NCI-H146 (cell line): ENCODE data around the gene JUNB.
"Not testable (repeated sequence)": the region's sequence is repeated elsewhere in the genome, so short reads cannot be mapped to it uniquely, and the experiment has no call there.

Source experiments
- DNase-seq: peaks from one replicate; lab custom pipeline; 2025; lab: John Stamatoyannopoulos, UW

JUNB gene

DNA sequence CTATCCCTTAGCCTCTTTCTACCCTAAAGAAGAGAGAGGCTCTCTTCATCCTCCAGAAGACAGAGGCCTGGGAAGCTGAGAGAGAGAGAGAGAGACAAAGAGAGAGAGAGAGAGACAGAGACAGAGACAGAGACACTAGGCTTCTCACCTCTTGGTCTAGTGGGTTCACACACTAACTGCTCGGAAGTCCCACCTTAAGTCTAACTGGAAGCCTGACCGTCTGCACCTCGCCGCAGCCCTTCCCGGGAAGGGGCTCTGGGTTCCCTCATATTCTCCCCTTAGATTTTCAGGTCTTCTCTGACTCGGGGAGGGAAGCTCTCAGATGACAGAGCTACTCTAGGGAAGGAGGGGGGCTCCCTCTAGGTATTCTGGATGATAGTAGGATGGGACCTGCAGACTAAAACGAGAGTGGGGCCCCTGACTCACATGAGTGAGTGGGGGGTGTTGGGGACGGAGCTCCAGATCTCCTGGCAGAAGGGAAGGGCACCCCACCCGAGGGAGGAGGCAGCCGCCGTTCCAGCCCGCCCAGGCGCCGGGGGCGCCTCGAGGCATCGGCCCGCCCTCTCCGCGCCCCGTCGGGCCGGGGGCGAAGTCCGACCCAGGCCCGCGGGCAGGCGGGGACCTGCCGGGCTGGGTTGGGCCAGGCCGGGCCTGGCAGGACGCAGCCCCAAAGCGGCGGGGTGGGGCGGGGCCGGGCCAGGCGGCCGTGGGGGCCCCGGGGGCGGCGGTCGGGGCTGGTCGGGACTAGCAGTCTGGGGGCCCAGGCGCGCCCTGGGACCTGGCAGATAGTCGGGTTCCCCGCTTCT is 2.0 kb upstream of the JUNB start:
- peak; percentile 81 for DNase-seq

GRCh38 chr19:12789904-12790619 is 1.2 kb upstream of the JUNB start:
- DNase-seq: peak; percentile 99

GRCh38 chr19:12790628-12791344 is 500 bp upstream of the JUNB start:
- no peak for DNase-seq

- DNase-seq: peak; percentile 89
Measured at GRCh38 chr19:12792051-12792852, 966 bp downstream of the JUNB start.

DNA sequence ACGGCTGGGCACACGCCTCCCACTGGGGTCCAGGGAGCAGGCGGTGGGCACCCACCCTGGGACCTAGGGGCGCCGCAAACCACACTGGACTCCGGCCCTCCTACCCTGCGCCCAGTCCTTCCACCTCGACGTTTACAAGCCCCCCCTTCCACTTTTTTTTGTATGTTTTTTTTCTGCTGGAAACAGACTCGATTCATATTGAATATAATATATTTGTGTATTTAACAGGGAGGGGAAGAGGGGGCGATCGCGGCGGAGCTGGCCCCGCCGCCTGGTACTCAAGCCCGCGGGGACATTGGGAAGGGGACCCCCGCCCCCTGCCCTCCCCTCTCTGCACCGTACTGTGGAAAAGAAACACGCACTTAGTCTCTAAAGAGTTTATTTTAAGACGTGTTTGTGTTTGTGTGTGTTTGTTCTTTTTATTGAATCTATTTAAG is 1.6 kb downstream of the JUNB start:
- peak; percentile 70 for DNase-seq

- DNase-seq: peak; percentile 95
Measured at GRCh38 chr19:12793290-12794195, 2.3 kb downstream of the JUNB start.

DNA sequence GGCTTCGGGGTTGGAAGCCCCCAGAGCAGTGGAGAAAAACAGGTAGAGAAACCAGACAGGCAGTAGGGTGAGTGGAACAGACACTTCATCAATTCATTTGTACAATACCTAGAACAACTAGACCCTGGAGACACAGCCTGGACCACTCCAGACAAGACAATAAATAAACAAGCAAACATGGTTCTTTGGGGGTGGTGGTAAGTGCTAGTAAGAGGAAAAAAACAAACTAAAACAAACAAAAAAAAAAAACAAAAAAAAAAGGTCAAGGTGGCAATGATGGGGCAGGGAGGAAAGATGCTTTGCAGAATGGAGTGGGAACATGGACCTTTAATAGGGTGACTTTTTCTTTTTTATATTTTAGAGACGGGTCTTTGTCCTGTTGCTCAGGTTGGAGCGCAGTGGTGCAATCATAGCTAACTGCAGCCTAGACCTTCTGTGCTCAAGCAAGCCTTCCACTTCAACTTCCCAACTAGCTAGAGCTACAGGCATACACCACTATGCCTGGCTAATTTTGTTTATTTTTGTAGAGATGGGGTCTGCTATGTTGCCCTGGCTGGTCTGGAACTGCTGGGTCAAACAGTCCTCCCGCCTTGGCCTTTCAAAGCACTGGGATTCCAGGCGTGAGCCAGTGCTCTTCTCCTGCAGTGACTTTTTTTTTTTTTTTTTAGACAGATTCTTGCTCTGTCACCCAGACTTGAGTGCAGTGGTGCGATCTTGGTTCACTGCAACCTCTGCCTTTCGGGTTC is 3.1 kb downstream of the JUNB start:
- no peak for DNase-seq

DNA sequence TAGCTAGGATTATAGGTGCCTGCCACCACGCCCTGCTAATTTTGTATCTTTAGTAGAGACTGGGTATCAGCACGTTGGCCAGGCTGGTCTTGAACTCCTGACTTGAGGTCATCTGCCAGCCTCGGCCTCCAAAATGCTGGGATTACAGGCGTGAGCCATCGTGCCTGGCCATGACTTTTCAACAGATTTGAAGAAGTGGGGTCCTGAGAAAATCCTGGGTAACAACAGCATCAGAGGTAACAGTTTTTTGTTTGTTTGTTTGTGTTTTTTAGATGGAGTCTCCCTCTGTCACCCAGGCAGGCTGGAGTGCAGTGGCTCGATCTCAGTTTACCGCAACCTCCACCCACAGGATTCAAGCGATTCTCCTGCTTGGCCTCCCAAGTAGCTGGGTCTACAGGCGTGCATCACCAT is 3.7 kb downstream of the JUNB start:
- no peak for DNase-seq

DNA sequence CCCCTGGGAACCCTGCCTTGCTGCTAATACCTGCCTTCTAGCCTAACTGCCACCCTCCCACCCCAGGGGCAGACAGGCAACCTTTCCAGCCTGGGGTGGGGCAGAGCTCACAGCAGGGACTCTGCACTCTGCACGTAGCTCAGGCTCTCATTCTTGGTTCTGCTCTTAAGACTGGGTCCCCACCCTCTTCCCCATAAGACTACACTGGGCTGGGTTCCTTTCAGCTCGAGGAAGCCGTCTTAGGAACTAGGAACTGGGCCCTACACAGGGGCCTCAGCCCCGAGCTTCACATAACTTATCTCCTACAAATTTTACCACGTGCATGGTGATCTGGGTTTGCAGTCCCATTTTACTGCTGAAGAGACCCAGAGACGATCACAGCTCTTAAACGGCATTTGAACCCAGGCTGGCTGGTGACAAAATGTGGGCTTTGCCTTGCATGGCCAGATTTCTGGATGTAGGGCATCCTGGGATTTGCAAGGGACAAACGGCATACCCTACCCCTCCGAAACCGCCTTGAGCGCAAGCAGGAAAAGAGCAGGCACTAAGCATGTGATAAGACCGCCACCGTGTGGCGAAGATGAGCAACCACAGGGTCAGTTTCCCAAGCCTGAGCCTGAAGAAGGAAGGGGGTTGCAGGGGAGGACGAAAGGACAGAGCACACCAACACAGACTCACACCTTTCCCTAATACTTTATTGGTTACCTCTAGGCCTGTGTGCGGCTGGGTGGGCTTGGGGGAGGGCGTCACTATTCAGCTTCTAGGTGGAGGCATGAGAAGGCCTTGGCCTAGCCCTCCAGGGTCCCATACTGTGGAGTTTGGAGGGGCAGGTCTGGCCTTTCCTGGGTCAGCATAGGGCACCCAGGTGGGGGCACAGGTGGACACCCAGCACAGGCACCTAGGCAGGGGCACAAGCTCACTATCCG is 5.1 kb downstream of the JUNB start:
- peak; percentile 90 for DNase-seq

DNA sequence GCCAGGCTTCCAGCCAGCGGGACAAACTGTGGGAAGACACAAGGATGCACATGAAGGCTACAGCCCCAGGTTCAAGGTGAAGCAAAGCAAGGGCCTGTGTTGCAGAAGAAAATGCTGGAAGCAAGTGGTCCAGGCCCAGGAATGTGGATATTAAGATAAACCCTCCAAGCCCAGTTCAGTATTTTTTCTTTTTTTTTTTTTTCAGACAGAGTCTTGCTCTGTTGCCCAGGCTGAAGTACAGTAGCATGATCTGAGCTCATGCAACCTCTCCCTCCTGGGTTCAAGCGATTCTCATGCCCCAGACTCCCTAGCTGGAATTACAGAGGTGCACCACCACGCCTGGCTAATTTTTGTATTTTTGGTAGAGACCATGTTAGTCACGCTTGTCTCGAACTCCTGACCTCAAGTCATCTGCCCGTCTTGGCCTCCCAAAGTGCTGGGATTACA is 5.9 kb downstream of the JUNB start:
- DNase-seq: no peak

GRCh38 chr19:12797607-12798006 is 6.3 kb downstream of the JUNB start:
- DNase-seq: not testable (repeated sequence)

DNA sequence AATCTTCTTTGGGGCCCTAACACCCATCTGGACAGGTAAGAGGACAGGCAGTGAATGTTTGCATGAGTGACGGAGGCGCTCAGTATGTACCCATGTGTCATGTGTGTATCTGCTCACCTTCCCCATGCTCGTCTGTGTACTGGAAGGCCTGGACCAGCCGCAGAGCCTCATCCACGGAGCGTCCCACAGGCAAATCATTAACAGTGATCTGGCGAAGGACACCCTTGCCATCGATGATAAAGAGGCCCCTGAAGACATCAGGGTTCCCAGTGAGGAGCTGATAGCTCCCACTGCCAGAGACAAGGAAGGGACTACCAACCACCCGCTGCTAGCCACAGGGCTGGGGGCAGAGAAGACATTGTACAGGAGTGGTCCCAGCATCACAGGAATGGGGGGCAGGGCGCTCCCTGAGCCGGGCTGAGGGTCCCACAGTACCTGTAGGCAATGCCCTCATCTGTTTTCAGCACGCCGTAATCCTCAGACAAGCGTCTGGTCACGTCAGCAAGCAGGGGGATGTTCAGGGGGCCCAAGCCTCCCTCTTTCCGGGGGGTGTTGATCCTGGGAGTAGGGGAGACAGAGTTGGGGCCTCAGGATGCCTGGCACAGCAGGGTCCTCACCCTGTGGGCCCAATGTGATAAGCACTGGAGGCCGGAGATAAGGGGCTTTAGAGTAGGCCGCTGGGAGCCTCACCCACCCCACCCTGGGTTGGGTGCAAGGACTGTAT is 8.6 kb downstream of the JUNB start:
- DNase-seq: no peak

- DNase-seq: no peak
Measured at GRCh38 chr19:12800466-12800770, 9.1 kb downstream of the JUNB start.

DNA sequence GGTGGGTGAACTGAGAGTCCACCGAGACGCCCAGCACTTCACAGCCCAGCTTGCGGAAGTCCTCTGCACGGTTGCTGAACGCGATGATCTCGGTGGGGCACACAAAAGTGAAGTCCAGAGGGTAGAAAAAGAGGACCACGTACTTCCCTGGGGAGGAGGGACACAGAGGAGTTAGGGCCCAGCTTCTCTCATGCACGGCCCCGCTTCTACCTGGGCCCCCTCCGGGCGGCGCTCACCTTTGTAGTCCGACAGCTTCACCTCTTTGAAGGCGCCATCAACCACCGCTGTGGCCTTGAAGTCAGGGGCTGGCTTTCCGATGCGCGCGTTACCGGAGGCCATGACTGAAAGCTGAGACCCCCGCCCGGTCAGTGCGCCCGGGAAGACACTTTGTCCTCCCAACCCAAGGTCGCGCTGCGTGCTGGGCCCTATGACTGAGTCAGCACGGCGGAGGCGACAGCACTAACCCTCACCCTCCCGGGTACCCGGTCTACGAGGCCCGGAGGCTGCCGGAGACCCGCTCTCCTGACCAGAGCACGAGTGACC is 9.7 kb downstream of the JUNB start:
- peak; percentile 65 for DNase-seq

GRCh38 chr19:12801466-12802266 is 10.4 kb downstream of the JUNB start, which contains the start of the genes PRDX2 and THSD8:
Gene PRDX2 (minus strand): TSS chr19:12801800. CDS start chr19:12801261, 539 bp downstream.
Gene THSD8 (plus strand): TSS chr19:12802069. CDS start chr19:12802072, 3 bp downstream.
- peak; percentile 93 for DNase-seq

DNA sequence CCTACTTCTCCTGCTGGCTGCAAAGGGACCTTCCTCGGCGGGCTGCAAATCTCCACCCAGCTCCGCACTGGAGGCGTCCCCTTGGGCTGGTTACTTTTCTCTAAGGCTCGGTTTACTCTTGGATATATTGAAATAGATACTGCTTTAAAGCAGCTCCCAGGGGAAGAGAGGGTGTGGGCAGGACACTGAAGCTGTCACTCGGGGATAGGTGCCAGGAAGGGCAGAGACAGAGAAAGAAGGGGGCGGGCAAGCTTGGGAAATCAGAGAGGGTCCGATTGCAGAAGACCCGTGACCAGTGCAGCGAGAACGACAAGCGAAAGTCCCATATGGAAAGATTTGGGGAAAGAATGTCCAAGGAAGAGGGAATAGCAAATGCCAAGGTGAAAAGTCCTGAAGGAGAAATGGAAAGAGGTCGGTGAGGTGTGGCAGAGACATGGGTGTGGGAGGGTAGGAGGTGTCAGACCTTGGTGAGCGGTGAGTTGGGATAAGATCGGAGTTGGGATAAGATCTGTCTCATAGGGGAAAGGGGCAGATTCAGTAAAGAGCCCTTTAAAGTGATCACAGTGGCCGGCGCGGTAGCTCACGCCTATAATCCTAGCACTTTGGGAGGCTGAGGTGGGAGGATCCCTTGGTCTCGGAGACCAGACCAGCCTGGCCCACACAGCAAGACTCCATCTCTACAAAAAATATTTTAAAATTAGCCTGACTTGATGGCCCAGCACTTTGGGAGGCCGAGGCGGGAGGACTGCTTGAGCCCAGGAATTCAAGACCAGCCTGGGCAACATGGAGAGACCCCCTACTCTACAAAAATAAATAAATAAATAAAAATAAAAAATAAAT is 11.2 kb downstream of the JUNB start:
- DNase-seq: no peak
